SK-N-SH (cell line): ENCODE data around the gene LHFPL6. TPM values are rescaled to one million over a fixed set of nuclear protein-coding genes. Genes with fewer than 3 reads are reported as not detected.

Experiments used
- CTCF ChIA-PET: fragments of 300-600, 350-600 bp; formaldehyde crosslinking; extraction: SDS; loops from one replicate; lab custom pipeline; 2021; lab: Yijun Ruan, JAX
- POLR2A ChIA-PET: fragments of 350-600 bp; sonication (Branson Sonifier 250); formaldehyde crosslinking; extraction: SDS; loops from one replicate; lab custom pipeline; 2020; ENCODE audit warnings: antibody characterized with exemption, inconsistent platforms; lab: Yijun Ruan, JAX
- DNase-seq: peaks from one replicate; pipeline ENCODE4 v3.0.0; 2012
- H2AFZ ChIP-seq: fragments of 200-600 bp; sonication (generic); 2 replicates; pipeline ENCODE4 v1.8.1; 2016; ENCODE audit warnings: antibody characterized with exemption, mild to moderate bottlenecking, low read depth
- H3F3A ChIP-seq: fragments of 200-600 bp; sonication (generic); replicated peaks from 2 replicates; pipeline ENCODE3; 2016; ENCODE audit warnings: antibody characterized with exemption, mild to moderate bottlenecking; ENCODE audit not compliant: insufficient read depth
- H3K27ac ChIP-seq, 2 experiments: fragments of 200-500 bp in 1 of 2; fragments of 200-600 bp in 1 of 2; sonication (Bioruptor generic) in 1 of 2; sonication (generic), shearing (Covaris generic) in 1 of 2; 2 replicates each; pipeline versions ENCODE4 v1.5.1 to v1.6.1; 2014 to 2016; ENCODE audit warnings: low read depth in 2 of 2, inconsistent platforms in 1 of 2, low read length in 1 of 2, mild to moderate bottlenecking in 1 of 2, mixed read lengths in 1 of 2
- H3K27me3 ChIP-seq: fragments of 200-600 bp; sonication (generic), shearing (Covaris generic); 2 replicates; pipeline ENCODE4 v1.6.1; 2016; ENCODE audit warnings: mixed run types; ENCODE audit not compliant: insufficient read depth
- H3K36me3 ChIP-seq, 2 experiments: fragments of 200-500 bp in 1 of 2; fragments of 200-600 bp in 1 of 2; sonication (Bioruptor generic) in 1 of 2; sonication (generic) in 1 of 2; replicated peaks in 1 of 2; 2 replicates each; pipeline versions ENCODE3 to v1.5.1; 2014 to 2016; ENCODE audit warnings: low read length in 1 of 2, mild to moderate bottlenecking in 1 of 2; ENCODE audit not compliant: insufficient read depth in 2 of 2, control insufficient read depth in 1 of 2
- H3K4me1 ChIP-seq, 2 experiments: fragments of 200-500 bp in 1 of 2; fragments of 200-600 bp in 1 of 2; sonication (Bioruptor generic) in 1 of 2; sonication (generic), shearing (Covaris generic) in 1 of 2; 2 replicates each; pipeline versions ENCODE4 v1.5.1 to v1.6.1; 2014 to 2016; ENCODE audit warnings: low read depth in 1 of 2, low read length in 1 of 2, mixed run types in 1 of 2; ENCODE audit not compliant: insufficient read depth in 2 of 2, control insufficient read depth in 1 of 2
- H3K4me2 ChIP-seq: fragments of 200-600 bp; sonication (generic), shearing (Covaris generic); 2 replicates; pipeline ENCODE4 v1.6.1; 2017; ENCODE audit warnings: mixed run types
- H3K4me3 ChIP-seq, 2 experiments: fragments of 200-500 bp in 1 of 2; fragments of 200-600 bp in 1 of 2; sonication (Bioruptor generic) in 1 of 2; sonication (generic), shearing (Covaris generic) in 1 of 2; 2 replicates each; pipeline versions ENCODE4 v1.5.1 to v1.8.1; 2014 to 2016; ENCODE audit warnings: low read depth in 2 of 2, inconsistent platforms in 1 of 2, low read length in 1 of 2, mild to moderate bottlenecking in 1 of 2, mixed read lengths in 1 of 2, moderate library complexity in 1 of 2
- H3K79me2 ChIP-seq: fragments of 200-600 bp; sonication (generic); 2 replicates; pipeline ENCODE4 v1.8.1; 2017; ENCODE audit warnings: mild to moderate bottlenecking; ENCODE audit not compliant: insufficient read depth
- H3K9ac ChIP-seq: fragments of 200-600 bp; sonication (generic); 2 replicates; pipeline ENCODE4 v1.6.1; 2017; ENCODE audit warnings: mixed run types
- H3K9me2 ChIP-seq: fragments of 200-600 bp; sonication (generic); 2 replicates; pipeline ENCODE4 v1.6.1; 2017; ENCODE audit warnings: mixed run types
- H3K9me3 ChIP-seq: fragments of 200-600 bp; sonication (generic); 2 replicates; pipeline ENCODE4 v1.6.1; 2017; ENCODE audit warnings: mixed run types, mild to moderate bottlenecking, moderate library complexity
- H4K20me1 ChIP-seq: fragments of 200-600 bp; sonication (generic); 2 replicates; pipeline ENCODE4 v1.6.1; 2017; ENCODE audit warnings: mild to moderate bottlenecking, mixed run types; ENCODE audit not compliant: insufficient read depth
- CHD2 ChIP-seq: fragments of 150-350 bp; IDR thresholded peaks from 2 replicates; pipeline ENCODE4 v1.6.1; 2018; ENCODE audit warnings: low read length; ENCODE audit not compliant: partially characterized antibody
- EP300 ChIP-seq, 2 experiments: IDR thresholded peaks; 2 replicates each; pipeline versions ENCODE4 v1.4.0 to v1.6.1; 2012; ENCODE audit warnings: borderline replicate concordance in 1 of 2, low read depth in 1 of 2, low read length in 1 of 2
- EZH2phosphoT487 ChIP-seq: fragments of 200-600 bp; sonication (generic); IDR thresholded peaks from 2 replicates; pipeline ENCODE4 v1.6.1; 2017; ENCODE audit warnings: low read depth, mixed run types, mild to moderate bottlenecking, antibody characterized with exemption, moderate library complexity, borderline replicate concordance
- FOXJ3 ChIP-seq: sonication (generic); formaldehyde crosslinking; IDR thresholded peaks from 2 replicates; pipeline ENCODE4 v1.5.1; 2020; ENCODE audit warnings: mild to moderate bottlenecking, missing genetic modification reagents
- GABPA ChIP-seq: IDR thresholded peaks from 2 replicates; pipeline ENCODE4 v1.4.0; 2012; ENCODE audit warnings: low read depth, mild to moderate bottlenecking
- GATA2 ChIP-seq: sonication (generic); formaldehyde crosslinking; IDR thresholded peaks from 2 replicates; pipeline ENCODE4 v1.5.0; 2020; ENCODE audit warnings: mild to moderate bottlenecking, missing genetic modification reagents
- MAX ChIP-seq: IDR thresholded peaks from 2 replicates; pipeline ENCODE4 v1.4.0; 2012; ENCODE audit warnings: low read depth
- MEF2A ChIP-seq: IDR thresholded peaks from 2 replicates; pipeline ENCODE4 v1.4.0; 2012; ENCODE audit warnings: low read depth, borderline replicate concordance
- NFIC ChIP-seq: IDR thresholded peaks from 2 replicates; pipeline ENCODE4 v1.4.0; 2012; ENCODE audit warnings: borderline replicate concordance
- NRF1 ChIP-seq: IDR thresholded peaks from 2 replicates; pipeline ENCODE4 v1.6.1; 2012; ENCODE audit warnings: low read depth, mild to moderate bottlenecking, low read length
- RXRA ChIP-seq: IDR thresholded peaks from 2 replicates; pipeline ENCODE4 v1.4.0; 2012; ENCODE audit warnings: low read depth, mild to moderate bottlenecking, borderline replicate concordance
- SMC3 ChIP-seq: IDR thresholded peaks from 2 replicates; pipeline ENCODE4 v1.6.1; 2012; ENCODE audit warnings: low read depth, low read length, improper control_type of control experiment
- TAF1 ChIP-seq: IDR thresholded peaks from 2 replicates; pipeline ENCODE4 v1.6.1; 2012; ENCODE audit warnings: low read depth, mild to moderate bottlenecking, low read length, moderate library complexity, borderline replicate concordance
- TCF12 ChIP-seq: IDR thresholded peaks from 2 replicates; pipeline ENCODE4 v1.4.0; 2012
- USF2 ChIP-seq: fragments of 150-350 bp; IDR thresholded peaks from 2 replicates; pipeline ENCODE4 v1.6.1; 2017; ENCODE audit warnings: antibody characterized with exemption, low read length, low read depth, borderline replicate concordance
- YY1 ChIP-seq: IDR thresholded peaks from 2 replicates; pipeline ENCODE4 v1.4.0; 2012; ENCODE audit warnings: low read depth, mild to moderate bottlenecking
- WGBS: methylation state at CpG from one replicate; pipeline ENCODE4 v1.1.6; 2017; ENCODE audit warnings: low lambda C conversion rate; 5-methylcytosine and 5-hydroxymethylcytosine counted together
- polyA plus RNA-seq, 3 experiments: library from polyadenylated mRNA; depleted of rRNA; stranded (reverse); fragments of >200 nt; gene quantifications; 2 replicates each; pipeline ENCODE4 v1.2.3, GENCODE V29; 2012
- TF ChIP-seq, protein P1 (sequence below): IDR thresholded peaks from 2 replicates; pipeline ENCODE4; 2012
- TF ChIP-seq, protein P2 (sequence below): IDR thresholded peaks from 2 replicates; pipeline ENCODE4 v1.6.1; 2012; ENCODE audit warnings: mild to moderate bottlenecking, low read depth, low read length, moderate library complexity
- TF ChIP-seq, protein P3 (sequence below): fragments of 150-350 bp; IDR thresholded peaks from 2 replicates; pipeline ENCODE4 v1.6.1; 2016; ENCODE audit warnings: mild to moderate bottlenecking, low read depth, low read length
- TF ChIP-seq, protein P4 (sequence below): fragments of 200-600 bp; sonication (generic); IDR thresholded peaks from 2 replicates; pipeline ENCODE4 v1.6.1; 2017; ENCODE audit warnings: antibody characterized with exemption, mild to moderate bottlenecking, moderate library complexity

LHFPL6 gene
- polyA plus RNA-seq, 1 of the 3 experiments (the other 2 are of a cell fraction), result 22.2 TPM

- TF ChIP-seq TAF1 (no peak), MAX (no peak), TCF12 (no peak), RXRA (no peak), EP300 (IDR thresholded peaks at IDR 0.05; ENCODE audit: borderline replicate concordance in 1 of 2, low read depth in 1 of 2, low read length in 1 of 2) (no peak)
Observed at GRCh38 chr13:39330504-39330903, 272.5 kb downstream of the LHFPL6 start (continued).

DNA sequence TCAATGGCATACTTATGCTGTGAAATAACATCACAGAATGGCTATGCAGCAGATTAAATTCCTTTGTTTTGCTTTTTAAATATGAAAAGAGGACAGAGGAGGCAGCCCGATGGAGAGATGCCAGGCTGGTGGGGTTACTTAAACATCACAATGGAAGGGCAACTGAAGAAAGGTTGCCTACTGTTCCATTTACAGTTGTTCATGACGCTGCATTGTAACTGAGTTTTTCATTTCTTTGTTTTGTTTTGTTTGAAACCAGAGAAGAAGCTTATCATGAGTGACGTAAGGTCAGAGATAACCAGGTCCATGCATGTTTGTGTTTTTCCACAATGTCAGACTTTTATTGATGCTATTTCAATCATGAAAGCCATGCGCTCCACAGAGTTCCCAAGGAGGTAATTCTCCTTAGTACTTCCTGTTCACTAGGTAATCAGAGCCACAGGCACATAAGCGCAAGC is 273.8 kb downstream of the LHFPL6 start:
- H3K9me3 ChIP-seq, result no peaks in the 10 kb centered on the region
- CTCF ChIA-PET, result no interaction called here
- no peak overlapping the region for H2AFZ ChIP-seq
- 59% methylated on average over 5 of the region's 5 CpGs for WGBS
- no peaks in the 10 kb centered on the region for H3K9me2 ChIP-seq
- no peaks in the 10 kb centered on the region for H3F3A ChIP-seq
- no peaks in the 10 kb centered on the region for H3K27me3 ChIP-seq
- H3K4me1 ChIP-seq, result no peaks in the 10 kb centered on the region
- H3K4me2 ChIP-seq, result no peak overlapping the region
- H3K36me3 ChIP-seq, result no peaks in the 10 kb centered on the region
- TF ChIP-seq GABPA (no peak), FOXJ3 (CRISPR knock-in tag) (no peak), TCF12 (no peak), MEF2A (no peak), SMC3 (no peak), MAX (no peak), YY1 (no peak), EP300 (IDR thresholded peaks at IDR 0.05; ENCODE audit: borderline replicate concordance in 1 of 2, low read depth in 1 of 2, low read length in 1 of 2) (no peak), CHD2 (no peak), EZH2phosphoT487 (no peak), USF2 (no peak), NRF1 (no peak), GATA2 (no peak), NFIC (no peak)
- TF ChIP-seq, protein P1, sequence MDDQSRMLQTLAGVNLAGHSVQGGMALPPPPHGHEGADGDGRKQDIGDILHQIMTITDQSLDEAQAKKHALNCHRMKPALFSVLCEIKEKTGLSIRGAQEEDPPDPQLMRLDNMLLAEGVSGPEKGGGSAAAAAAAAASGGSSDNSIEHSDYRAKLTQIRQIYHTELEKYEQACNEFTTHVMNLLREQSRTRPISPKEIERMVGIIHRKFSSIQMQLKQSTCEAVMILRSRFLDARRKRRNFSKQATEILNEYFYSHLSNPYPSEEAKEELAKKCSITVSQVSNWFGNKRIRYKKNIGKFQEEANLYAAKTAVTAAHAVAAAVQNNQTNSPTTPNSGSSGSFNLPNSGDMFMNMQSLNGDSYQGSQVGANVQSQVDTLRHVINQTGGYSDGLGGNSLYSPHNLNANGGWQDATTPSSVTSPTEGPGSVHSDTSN, result no peak
- TF ChIP-seq, protein P2, sequence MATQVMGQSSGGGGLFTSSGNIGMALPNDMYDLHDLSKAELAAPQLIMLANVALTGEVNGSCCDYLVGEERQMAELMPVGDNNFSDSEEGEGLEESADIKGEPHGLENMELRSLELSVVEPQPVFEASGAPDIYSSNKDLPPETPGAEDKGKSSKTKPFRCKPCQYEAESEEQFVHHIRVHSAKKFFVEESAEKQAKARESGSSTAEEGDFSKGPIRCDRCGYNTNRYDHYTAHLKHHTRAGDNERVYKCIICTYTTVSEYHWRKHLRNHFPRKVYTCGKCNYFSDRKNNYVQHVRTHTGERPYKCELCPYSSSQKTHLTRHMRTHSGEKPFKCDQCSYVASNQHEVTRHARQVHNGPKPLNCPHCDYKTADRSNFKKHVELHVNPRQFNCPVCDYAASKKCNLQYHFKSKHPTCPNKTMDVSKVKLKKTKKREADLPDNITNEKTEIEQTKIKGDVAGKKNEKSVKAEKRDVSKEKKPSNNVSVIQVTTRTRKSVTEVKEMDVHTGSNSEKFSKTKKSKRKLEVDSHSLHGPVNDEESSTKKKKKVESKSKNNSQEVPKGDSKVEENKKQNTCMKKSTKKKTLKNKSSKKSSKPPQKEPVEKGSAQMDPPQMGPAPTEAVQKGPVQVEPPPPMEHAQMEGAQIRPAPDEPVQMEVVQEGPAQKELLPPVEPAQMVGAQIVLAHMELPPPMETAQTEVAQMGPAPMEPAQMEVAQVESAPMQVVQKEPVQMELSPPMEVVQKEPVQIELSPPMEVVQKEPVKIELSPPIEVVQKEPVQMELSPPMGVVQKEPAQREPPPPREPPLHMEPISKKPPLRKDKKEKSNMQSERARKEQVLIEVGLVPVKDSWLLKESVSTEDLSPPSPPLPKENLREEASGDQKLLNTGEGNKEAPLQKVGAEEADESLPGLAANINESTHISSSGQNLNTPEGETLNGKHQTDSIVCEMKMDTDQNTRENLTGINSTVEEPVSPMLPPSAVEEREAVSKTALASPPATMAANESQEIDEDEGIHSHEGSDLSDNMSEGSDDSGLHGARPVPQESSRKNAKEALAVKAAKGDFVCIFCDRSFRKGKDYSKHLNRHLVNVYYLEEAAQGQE, result no peak
- TF ChIP-seq, protein P3, sequence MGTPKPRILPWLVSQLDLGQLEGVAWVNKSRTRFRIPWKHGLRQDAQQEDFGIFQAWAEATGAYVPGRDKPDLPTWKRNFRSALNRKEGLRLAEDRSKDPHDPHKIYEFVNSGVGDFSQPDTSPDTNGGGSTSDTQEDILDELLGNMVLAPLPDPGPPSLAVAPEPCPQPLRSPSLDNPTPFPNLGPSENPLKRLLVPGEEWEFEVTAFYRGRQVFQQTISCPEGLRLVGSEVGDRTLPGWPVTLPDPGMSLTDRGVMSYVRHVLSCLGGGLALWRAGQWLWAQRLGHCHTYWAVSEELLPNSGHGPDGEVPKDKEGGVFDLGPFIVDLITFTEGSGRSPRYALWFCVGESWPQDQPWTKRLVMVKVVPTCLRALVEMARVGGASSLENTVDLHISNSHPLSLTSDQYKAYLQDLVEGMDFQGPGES, result no peak
- TF ChIP-seq, protein P4, sequence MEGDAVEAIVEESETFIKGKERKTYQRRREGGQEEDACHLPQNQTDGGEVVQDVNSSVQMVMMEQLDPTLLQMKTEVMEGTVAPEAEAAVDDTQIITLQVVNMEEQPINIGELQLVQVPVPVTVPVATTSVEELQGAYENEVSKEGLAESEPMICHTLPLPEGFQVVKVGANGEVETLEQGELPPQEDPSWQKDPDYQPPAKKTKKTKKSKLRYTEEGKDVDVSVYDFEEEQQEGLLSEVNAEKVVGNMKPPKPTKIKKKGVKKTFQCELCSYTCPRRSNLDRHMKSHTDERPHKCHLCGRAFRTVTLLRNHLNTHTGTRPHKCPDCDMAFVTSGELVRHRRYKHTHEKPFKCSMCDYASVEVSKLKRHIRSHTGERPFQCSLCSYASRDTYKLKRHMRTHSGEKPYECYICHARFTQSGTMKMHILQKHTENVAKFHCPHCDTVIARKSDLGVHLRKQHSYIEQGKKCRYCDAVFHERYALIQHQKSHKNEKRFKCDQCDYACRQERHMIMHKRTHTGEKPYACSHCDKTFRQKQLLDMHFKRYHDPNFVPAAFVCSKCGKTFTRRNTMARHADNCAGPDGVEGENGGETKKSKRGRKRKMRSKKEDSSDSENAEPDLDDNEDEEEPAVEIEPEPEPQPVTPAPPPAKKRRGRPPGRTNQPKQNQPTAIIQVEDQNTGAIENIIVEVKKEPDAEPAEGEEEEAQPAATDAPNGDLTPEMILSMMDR, result no peak
- TF ChIP-seq, all 33 proteins: peak for 0
- no peaks in the 10 kb centered on the region for H3K79me2 ChIP-seq
- H4K20me1 ChIP-seq, result no peaks in the 10 kb centered on the region
- H3K27ac ChIP-seq, result no peak overlapping the region
- POLR2A ChIA-PET, result no interaction called here
- no peak for DNase-seq
- no peak overlapping the region for H3K9ac ChIP-seq
- H3K4me3 ChIP-seq, result no peak overlapping the region
